HFFc6 (cell line): ENCODE measurements around the gene UNC13D. TPM values are rescaled to one million over a fixed set of nuclear protein-coding genes. Genes with fewer than 3 reads are reported as not detected.

ENCODE experiments used
- DNase-seq: peaks from one replicate; pipeline ENCODE4 v3.0.0-alpha.2; 2018
- H3K27ac Mint-ChIP-seq: 2 replicates; pipeline ENCODE4 v1.8.0; 2020; ENCODE audit warnings: mild to moderate bottlenecking, mixed read lengths
- H3K27me3 Mint-ChIP-seq: 2 replicates; pipeline ENCODE4 v1.8.0; 2021; ENCODE audit warnings: mild to moderate bottlenecking, moderate library complexity, mixed read lengths; ENCODE audit not compliant: insufficient read depth
- H3K36me3 Mint-ChIP-seq: 2 replicates; pipeline ENCODE4 v1.8.0; 2021; ENCODE audit warnings: low read depth, mixed read lengths
- H3K4me1 Mint-ChIP-seq: 2 replicates; pipeline ENCODE4 v1.8.0; 2020; ENCODE audit warnings: low read depth, mixed read lengths
- H3K4me3 Mint-ChIP-seq: 2 replicates; pipeline ENCODE4 v1.8.0; 2020; ENCODE audit warnings: mild to moderate bottlenecking, moderate library complexity, mixed read lengths
- H3K9me3 Mint-ChIP-seq: 2 replicates; pipeline ENCODE4 v1.8.0; 2020; ENCODE audit warnings: mild to moderate bottlenecking, mixed read lengths
- CTCF ChIP-seq: fragments of 200-600 bp; sonication (generic); IDR thresholded peaks from 2 replicates; pipeline ENCODE4 v1.5.0; 2021; ENCODE audit warnings: antibody characterized with exemption, mild to moderate bottlenecking
- total RNA-seq, 6 experiments: library from RNA; stranded (reverse); fragmentation: NEBNext Ultra II Directional; extraction: Animal tissue kit (Norgen Biotek cat#: 25700); gene quantifications; 2 replicates in 1 of 6; 3 replicates in 5 of 6; pipeline ENCODE4 v1.2.3, GENCODE V29; 2021

Gene UNC13D
- total RNA-seq, 6 experiments from 2014 or later, result 0.17 to 0.78 (median 0.24) TPM

- no peak for TF ChIP-seq CTCF
- no peak overlapping the region for H3K4me3 Mint-ChIP-seq
- no peak for DNase-seq
- H3K27ac Mint-ChIP-seq, result no peak overlapping the region
- H3K27me3 Mint-ChIP-seq, result no peaks in the 10 kb centered on the region; the same call in 1 of the 2 replicates
- no peaks in the 10 kb centered on the region for H3K4me1 Mint-ChIP-seq
- H3K9me3 Mint-ChIP-seq, result no peaks in the 10 kb centered on the region
- H3K36me3 Mint-ChIP-seq, result peaks cover 8% of the 10 kb centered on the region; the same call in 1 of the 2 replicates
Observed at GRCh38 chr17:75803883-75804282, 40.3 kb downstream of the UNC13D start.

GRCh38 chr17:75799402-75799801 lies 44.8 kb downstream of the UNC13D start:
- H3K36me3 Mint-ChIP-seq, result peaks cover 8% of the 10 kb centered on the region; the same call in 1 of the 2 replicates
- no peaks in the 10 kb centered on the region for H3K27me3 Mint-ChIP-seq
- TF ChIP-seq CTCF, result no peak
- no peaks in the 10 kb centered on the region for H3K4me1 Mint-ChIP-seq
- no peak for DNase-seq
- H3K9me3 Mint-ChIP-seq, result no peaks in the 10 kb centered on the region
- H3K27ac Mint-ChIP-seq, result no peak overlapping the region
- no peak overlapping the region for H3K4me3 Mint-ChIP-seq

- Mint-ChIP-seq H3K27ac (no peak overlapping the region), H3K4me3 (no peak overlapping the region), H3K9me3 (no peaks in the 10 kb centered on the region), H3K36me3 (peaks cover 14% of the 10 kb centered on the region; the same call in 1 of the 2 replicates), H3K4me1 (peaks cover 14% of the 10 kb centered on the region), H3K27me3 (no peaks in the 10 kb centered on the region)
- no peak for DNase-seq
- TF ChIP-seq CTCF, result no peak
Observed at GRCh38 chr17:75795820-75796607, 48.2 kb downstream of the UNC13D start.

- no peak for DNase-seq
- H3K4me1 Mint-ChIP-seq, result peaks cover 14% of the 10 kb centered on the region
- no peak overlapping the region for H3K27ac Mint-ChIP-seq
- TF ChIP-seq CTCF, result no peak
- no peak overlapping the region for H3K4me3 Mint-ChIP-seq
- no peaks in the 10 kb centered on the region for H3K27me3 Mint-ChIP-seq
- H3K36me3 Mint-ChIP-seq, result peaks cover 6% of the 10 kb centered on the region; the same call in 1 of the 2 replicates
- H3K9me3 Mint-ChIP-seq, result no peaks in the 10 kb centered on the region
Observed at GRCh38 chr17:75793460-75793859, 50.7 kb downstream of the UNC13D start.

GRCh38 chr17:75791254-75791653 lies 53.0 kb downstream of the UNC13D start:
- no peak overlapping the region for H3K27ac Mint-ChIP-seq

More at GRCh38 chr17:75791254-75791653, 53.0 kb downstream of the UNC13D start:
- Mint-ChIP-seq H3K9me3 (no peaks in the 10 kb centered on the region), H3K36me3 (peaks cover 9% of the 10 kb centered on the region), H3K4me3 (no peak overlapping the region), H3K4me1 (peaks cover 22% of the 10 kb centered on the region), H3K27me3 (no peaks in the 10 kb centered on the region)
- TF ChIP-seq CTCF, result no peak
- DNase-seq, result no peak
